ENCODE data around the gene RICTOR. TPM values are rescaled to one million over a fixed set of nuclear protein-coding genes. Genes with fewer than 3 reads are reported as not detected.
"Not testable (repeated sequence)": the region's sequence is repeated elsewhere in the genome, so short reads cannot be mapped to it uniquely, and the experiment has no call there.

The RICTOR gene
- total RNA-seq, 1 donor from 2014 or later, result 51.1 TPM

GRCh38 chr5:39055027-39055767 lies 19.0 kb downstream of the RICTOR start:
- Histone ChIP-seq H3K9me3 (no peaks in the 10 kb centered on the region), H3K27ac (no peak overlapping the region), H3K27me3 (no peaks in the 10 kb centered on the region), H3K36me3 (no peaks in the 10 kb centered on the region), H3K4me3 (no peak overlapping the region), H3K4me1 (peaks cover 14% of the 10 kb centered on the region)
- DNase-seq, result no peak
- intact Hi-C loops (cut with DNase I), result no loop called here
- no peak for ATAC-seq
- no peak for TF ChIP-seq CTCF (IDR thresholded peaks at IDR 0.05)

- TF ChIP-seq CTCF (IDR thresholded peaks at IDR 0.05), result no peak
- H3K9me3 ChIP-seq, result no peaks in the 10 kb centered on the region
- ATAC-seq, result no peak
- H3K27me3 ChIP-seq, result no peaks in the 10 kb centered on the region
- no peak overlapping the region for H3K4me3 ChIP-seq
- H3K27ac ChIP-seq, result no peak overlapping the region
- H3K4me1 ChIP-seq, result peaks cover 7% of the 10 kb centered on the region
- H3K36me3 ChIP-seq, result no peaks in the 10 kb centered on the region
- intact Hi-C loops (cut with DNase I), result no loop called here
- DNase-seq, result no peak
Measured at GRCh38 chr5:39053189-39053588, 21.0 kb downstream of the RICTOR start.

GRCh38 chr5:39052141-39052540 lies 22.1 kb downstream of the RICTOR start:
- Histone ChIP-seq H3K27ac (no peak overlapping the region), H3K27me3 (no peaks in the 10 kb centered on the region), H3K4me1 (peaks cover 5% of the 10 kb centered on the region), H3K4me3 (no peak overlapping the region), H3K36me3 (no peaks in the 10 kb centered on the region), H3K9me3 (no peaks in the 10 kb centered on the region)
- no peak for TF ChIP-seq CTCF (IDR thresholded peaks at IDR 0.05)
- no peak for ATAC-seq
- intact Hi-C loops (cut with DNase I), result no loop called here
- no peak for DNase-seq

GRCh38 chr5:39049315-39049714 lies 24.9 kb downstream of the RICTOR start:
- intact Hi-C loops (cut with DNase I), result no loop called here
- Histone ChIP-seq H3K4me1 (no peaks in the 10 kb centered on the region), H3K4me3 (no peak overlapping the region), H3K27me3 (no peaks in the 10 kb centered on the region), H3K9me3 (no peaks in the 10 kb centered on the region), H3K36me3 (no peaks in the 10 kb centered on the region), H3K27ac (no peak overlapping the region)
- ATAC-seq (no peak), DNase-seq (no peak)
- TF ChIP-seq CTCF (IDR thresholded peaks at IDR 0.05), result no peak

GRCh38 chr5:39040875-39041274 lies 33.3 kb downstream of the RICTOR start:
- intact Hi-C loops (cut with DNase I), result no loop called here
- DNase-seq (no peak), ATAC-seq (no peak)
- TF ChIP-seq CTCF (IDR thresholded peaks at IDR 0.05), result no peak
- Histone ChIP-seq H3K36me3 (no peaks in the 10 kb centered on the region), H3K9me3 (no peaks in the 10 kb centered on the region), H3K27ac (no peak overlapping the region), H3K4me1 (no peaks in the 10 kb centered on the region), H3K27me3 (no peaks in the 10 kb centered on the region), H3K4me3 (no peak overlapping the region)

GRCh38 chr5:39034493-39034892 lies 39.7 kb downstream of the RICTOR start:
- DNase-seq; H3K4me3 ChIP-seq; H3K36me3 ChIP-seq; H3K27ac ChIP-seq; H3K27me3 ChIP-seq; ATAC-seq; intact Hi-C loops (cut with DNase I); H3K4me1 ChIP-seq; H3K9me3 ChIP-seq: not testable (repeated sequence)

Measured in upper lobe of right lung (tissue), 1 donor.